HG03354 (cell line): Measurements from ENCODE around the gene MEIKIN.

Experiments used
- ATAC-seq: cut with Tn5 transposase; IDR thresholded peaks from one replicate; pipeline ENCODE4 v1.9.1; 2021; ENCODE audit warnings: mild to moderate bottlenecking; ENCODE audit not compliant: unreplicated experiment, poor library complexity, severe bottlenecking

The MEIKIN gene

GRCh38 chr5:131974956-131975726 is 29.7 kb upstream of the MEIKIN start:
- no peak for ATAC-seq

GRCh38 chr5:131974622-131974955 is 29.1 kb upstream of the MEIKIN start:
- ATAC-seq = no peak

GRCh38 chr5:131974016-131974415 is 28.6 kb upstream of the MEIKIN start:
- ATAC-seq = no peak

- no peak for ATAC-seq
These were observed 27.7 kb upstream of the MEIKIN start for GRCh38 chr5:131973089-131973712.

- ATAC-seq = no peak
These were observed 23.0 kb upstream of the MEIKIN start for GRCh38 chr5:131968396-131968954.

GRCh38 chr5:131966551-131966950 is 21.1 kb upstream of the MEIKIN start:
- ATAC-seq = no peak

GRCh38 chr5:131965826-131966415 is 20.5 kb upstream of the MEIKIN start:
- no peak for ATAC-seq

GRCh38 chr5:131959906-131960305 is 14.4 kb upstream of the MEIKIN start:
- ATAC-seq = no peak

GRCh38 chr5:131959136-131959535 is 13.7 kb upstream of the MEIKIN start:
- no peak for ATAC-seq

GRCh38 chr5:131957721-131958441 is 12.4 kb upstream of the MEIKIN start:
- ATAC-seq = no peak

- no peak for ATAC-seq
These were observed 8.5 kb upstream of the MEIKIN start for GRCh38 chr5:131953969-131954368.

- ATAC-seq = no peak
These were observed 6.9 kb upstream of the MEIKIN start for GRCh38 chr5:131952301-131952857.

GRCh38 chr5:131950706-131951105 is 5.2 kb upstream of the MEIKIN start:
- ATAC-seq = no peak

GRCh38 chr5:131947445-131947844 is 2.0 kb upstream of the MEIKIN start:
- ATAC-seq = no peak

- no peak for ATAC-seq
These were observed 537 bp downstream of the MEIKIN start for GRCh38 chr5:131944702-131945550.

GRCh38 chr5:131943916-131944315 is 1.5 kb downstream of the MEIKIN start:
- no peak for ATAC-seq

GRCh38 chr5:131942016-131942415 is 3.4 kb downstream of the MEIKIN start:
- ATAC-seq = no peak

- no peak for ATAC-seq
These were observed 5.6 kb downstream of the MEIKIN start for GRCh38 chr5:131939690-131940345.

- ATAC-seq = no peak
These were observed 13.2 kb downstream of the MEIKIN start for GRCh38 chr5:131932235-131932634.
